Measurements from ENCODE around the gene GUCY1A1. TPM values are rescaled to one million over a fixed set of nuclear protein-coding genes. Genes with fewer than 3 reads are reported as not detected.

Gene GUCY1A1
- total RNA-seq, 1 experiment from 2014 or later = not detected

DNA sequence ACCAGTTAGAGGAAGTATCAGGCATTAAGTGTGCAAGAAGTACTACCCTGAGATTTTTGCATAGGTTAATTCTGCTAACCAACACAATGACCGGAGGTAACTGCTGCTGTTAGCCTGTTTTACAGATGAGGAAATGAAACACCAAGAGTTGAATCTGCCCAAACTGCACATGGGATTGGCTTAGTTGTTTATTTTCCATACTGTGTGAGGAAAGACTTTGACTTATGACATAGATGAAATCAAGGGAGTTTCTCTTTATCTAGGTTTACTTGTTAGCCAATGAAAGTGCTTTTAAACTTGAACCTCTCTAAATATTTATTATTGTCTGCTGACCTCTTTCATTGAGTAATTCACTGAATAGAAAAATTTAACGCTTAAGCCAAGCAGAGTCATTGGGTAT, 102.4 kb downstream of the GUCY1A1 start:
- TF ChIP-seq, protein P1, sequence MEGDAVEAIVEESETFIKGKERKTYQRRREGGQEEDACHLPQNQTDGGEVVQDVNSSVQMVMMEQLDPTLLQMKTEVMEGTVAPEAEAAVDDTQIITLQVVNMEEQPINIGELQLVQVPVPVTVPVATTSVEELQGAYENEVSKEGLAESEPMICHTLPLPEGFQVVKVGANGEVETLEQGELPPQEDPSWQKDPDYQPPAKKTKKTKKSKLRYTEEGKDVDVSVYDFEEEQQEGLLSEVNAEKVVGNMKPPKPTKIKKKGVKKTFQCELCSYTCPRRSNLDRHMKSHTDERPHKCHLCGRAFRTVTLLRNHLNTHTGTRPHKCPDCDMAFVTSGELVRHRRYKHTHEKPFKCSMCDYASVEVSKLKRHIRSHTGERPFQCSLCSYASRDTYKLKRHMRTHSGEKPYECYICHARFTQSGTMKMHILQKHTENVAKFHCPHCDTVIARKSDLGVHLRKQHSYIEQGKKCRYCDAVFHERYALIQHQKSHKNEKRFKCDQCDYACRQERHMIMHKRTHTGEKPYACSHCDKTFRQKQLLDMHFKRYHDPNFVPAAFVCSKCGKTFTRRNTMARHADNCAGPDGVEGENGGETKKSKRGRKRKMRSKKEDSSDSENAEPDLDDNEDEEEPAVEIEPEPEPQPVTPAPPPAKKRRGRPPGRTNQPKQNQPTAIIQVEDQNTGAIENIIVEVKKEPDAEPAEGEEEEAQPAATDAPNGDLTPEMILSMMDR (IDR thresholded peaks at IDR 0.05; ENCODE audit: unreplicated experiment) = no peak
- intact Hi-C loops (cut with micrococcal nuclease) = no loop called here
- no peaks in the 10 kb centered on the region for H3K4me1 Mint-ChIP-seq (ENCODE audit: insufficient read depth, unreplicated experiment)
- no peak overlapping the region for H3K27ac Mint-ChIP-seq (ENCODE audit: low read depth, unreplicated experiment)
- CTCF ChIA-PET = no interaction called here
- H3K36me3 Mint-ChIP-seq (ENCODE audit: insufficient read depth, unreplicated experiment) = no peaks in the 10 kb centered on the region
- BruUV-seq (replicated peaks) = no TSS peak
- H3K9me3 Mint-ChIP-seq (ENCODE audit: unreplicated experiment) = no peaks in the 10 kb centered on the region
- H3K4me3 Mint-ChIP-seq (ENCODE audit: unreplicated experiment) = no peak overlapping the region
- no peaks in the 10 kb centered on the region for H3K27me3 Mint-ChIP-seq (ENCODE audit: insufficient read depth, unreplicated experiment)
- no peak for DNase-seq (ENCODE audit: unreplicated experiment)
- POLR2A ChIA-PET = no interaction called here

GRCh38 chr4:155772459-155773195, 106.0 kb downstream of the GUCY1A1 start:
- TF ChIP-seq, protein P1 (IDR thresholded peaks at IDR 0.05; ENCODE audit: unreplicated experiment) = no peak
- DNase-seq (ENCODE audit: unreplicated experiment) = no peak
- no TSS peak for BruUV-seq (replicated peaks)
- intact Hi-C loops (cut with micrococcal nuclease) = no loop called here
- ChIA-PET POLR2A (interaction anchor here (0.6 to 0.9 kb wide), 3 partner anchors 14 to 177 kb away, joined by 4 to 5 read pairs (median 4); partner anchors contain the start of gene GUCY1B1), CTCF (interaction anchor here (0.6 to 2.2 kb wide), 8 partner anchors 14 to 359 kb away, joined by 3 to 9 read pairs (median 4); partner anchors contain the start of gene GUCY1B1)
- Mint-ChIP-seq H3K4me3 (ENCODE audit: unreplicated experiment) (no peak overlapping the region), H3K27ac (ENCODE audit: low read depth, unreplicated experiment) (no peak overlapping the region), H3K9me3 (ENCODE audit: unreplicated experiment) (no peaks in the 10 kb centered on the region), H3K4me1 (ENCODE audit: insufficient read depth, unreplicated experiment) (no peaks in the 10 kb centered on the region), H3K36me3 (ENCODE audit: insufficient read depth, unreplicated experiment) (no peaks in the 10 kb centered on the region), H3K27me3 (ENCODE audit: insufficient read depth, unreplicated experiment) (no peaks in the 10 kb centered on the region)

DNA sequence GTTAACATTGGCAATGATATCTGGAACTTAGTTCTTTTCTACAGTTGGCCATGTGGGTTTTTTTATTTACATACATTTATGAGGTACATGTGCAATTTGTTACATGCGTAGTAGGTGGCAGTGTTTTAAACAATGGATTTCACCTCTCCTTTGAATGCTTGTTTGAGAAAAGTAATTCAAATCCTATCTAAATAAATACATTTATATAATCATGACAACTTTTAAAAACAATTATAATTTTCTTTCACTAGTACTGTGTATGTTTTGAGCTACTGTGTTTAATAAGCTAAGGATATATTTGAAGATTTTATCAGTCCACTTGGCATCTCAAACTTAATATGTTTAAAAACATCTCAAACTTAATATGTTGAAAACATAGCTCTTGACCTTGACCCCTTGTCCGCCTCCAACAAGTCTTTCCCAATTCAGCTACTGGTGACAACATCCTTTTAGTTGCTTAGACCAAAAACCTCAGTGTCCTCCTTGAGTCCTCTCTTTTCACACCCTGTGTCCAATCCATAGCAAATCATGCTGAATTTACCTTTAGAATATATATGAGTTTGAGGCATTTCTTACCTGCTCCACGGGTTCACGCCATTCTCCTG, 106.7 kb downstream of the GUCY1A1 start:
- H3K27ac Mint-ChIP-seq (ENCODE audit: low read depth, unreplicated experiment) = no peak overlapping the region
- no peaks in the 10 kb centered on the region for H3K27me3 Mint-ChIP-seq (ENCODE audit: insufficient read depth, unreplicated experiment)
- CTCF ChIA-PET = interaction anchor here (0.6 to 2.2 kb wide), 7 partner anchors 14 to 360 kb away, joined by 3 to 9 read pairs (median 4); partner anchors contain the start of gene GUCY1B1
- no peaks in the 10 kb centered on the region for H3K4me1 Mint-ChIP-seq (ENCODE audit: insufficient read depth, unreplicated experiment)
- no peaks in the 10 kb centered on the region for H3K9me3 Mint-ChIP-seq (ENCODE audit: unreplicated experiment)
- TF ChIP-seq, protein P1 (IDR thresholded peaks at IDR 0.05; ENCODE audit: unreplicated experiment) = no peak
- BruUV-seq (replicated peaks) = no TSS peak
- POLR2A ChIA-PET = interaction anchor here (0.6 to 0.9 kb wide), 3 partner anchors 15 to 706 kb away, joined by 3 to 4 read pairs (median 4); partner anchors contain the start of gene GUCY1B1
- H3K4me3 Mint-ChIP-seq (ENCODE audit: unreplicated experiment) = no peak overlapping the region
- no peak for DNase-seq (ENCODE audit: unreplicated experiment)
- no peaks in the 10 kb centered on the region for H3K36me3 Mint-ChIP-seq (ENCODE audit: insufficient read depth, unreplicated experiment)
- intact Hi-C loops (cut with micrococcal nuclease) = no loop called here

- intact Hi-C loops (cut with micrococcal nuclease) = no loop called here
- POLR2A ChIA-PET = no interaction called here
- CTCF ChIA-PET = interaction anchor here (0.6 to 1.5 kb wide), 6 partner anchors 11 to 360 kb away, joined by 3 to 4 read pairs (median 4); partner anchors contain the start of gene GUCY1B1
- Mint-ChIP-seq H3K4me3 (ENCODE audit: unreplicated experiment) (no peak overlapping the region), H3K4me1 (ENCODE audit: insufficient read depth, unreplicated experiment) (no peaks in the 10 kb centered on the region), H3K27ac (ENCODE audit: low read depth, unreplicated experiment) (no peak overlapping the region), H3K36me3 (ENCODE audit: insufficient read depth, unreplicated experiment) (no peaks in the 10 kb centered on the region), H3K27me3 (ENCODE audit: insufficient read depth, unreplicated experiment) (no peaks in the 10 kb centered on the region), H3K9me3 (ENCODE audit: unreplicated experiment) (no peaks in the 10 kb centered on the region)
- no peak for DNase-seq (ENCODE audit: unreplicated experiment)
- TF ChIP-seq, protein P1 (IDR thresholded peaks at IDR 0.05; ENCODE audit: unreplicated experiment) = no peak
- no TSS peak for BruUV-seq (replicated peaks)
Measured at GRCh38 chr4:155774033-155774432, 107.4 kb downstream of the GUCY1A1 start.
